GM19395 (cell line): ENCODE data around the gene TRMU.

ENCODE experiments used
- ATAC-seq: cut with Tn5 transposase; IDR thresholded peaks from one replicate; pipeline ENCODE4 v1.9.1; 2021; ENCODE audit warnings: mild to moderate bottlenecking, moderate library complexity; ENCODE audit not compliant: unreplicated experiment

TRMU gene

GRCh38 chr22:46368422-46368821 lies 32.9 kb downstream of the TRMU start:
- ATAC-seq = no peak

GRCh38 chr22:46368871-46369715 lies 33.6 kb downstream of the TRMU start:
- ATAC-seq = no peak

- ATAC-seq = no peak
Measured at GRCh38 chr22:46369716-46370583, 34.4 kb downstream of the TRMU start.

GRCh38 chr22:46370584-46371291 lies 35.2 kb downstream of the TRMU start:
- ATAC-seq = no peak

- ATAC-seq = no peak
Measured at GRCh38 chr22:46371623-46372226, 36.2 kb downstream of the TRMU start.

GRCh38 chr22:46372686-46373085 lies 37.2 kb downstream of the TRMU start:
- ATAC-seq = no peak

- no peak for ATAC-seq
Measured at GRCh38 chr22:46373159-46373558, 37.6 kb downstream of the TRMU start.

GRCh38 chr22:46373921-46374662 lies 38.6 kb downstream of the TRMU start:
- ATAC-seq = no peak

GRCh38 chr22:46374663-46375474 lies 39.4 kb downstream of the TRMU start:
- ATAC-seq = no peak

- no peak for ATAC-seq
Measured at GRCh38 chr22:46376111-46376510, 40.6 kb downstream of the TRMU start.

GRCh38 chr22:46376908-46377524 lies 41.5 kb downstream of the TRMU start:
- ATAC-seq = no peak

GRCh38 chr22:46377525-46378425 lies 42.3 kb downstream of the TRMU start:
- ATAC-seq = no peak

- no peak for ATAC-seq
Measured at GRCh38 chr22:46378426-46379065, 43.0 kb downstream of the TRMU start.

GRCh38 chr22:46379066-46379930 lies 43.8 kb downstream of the TRMU start:
- no peak for ATAC-seq

GRCh38 chr22:46380069-46380468 lies 44.6 kb downstream of the TRMU start:
- ATAC-seq = no peak

- ATAC-seq = no peak
Measured at GRCh38 chr22:46380581-46380980, 45.1 kb downstream of the TRMU start.
